CD4-positive, alpha-beta T cell treated with Interleukin-12 subunit alpha and Interleukin-12 subunit beta, for 1 hour (primary cell): ENCODE results near the gene KCNJ6.
A peak's percentile ranks its signal among the peaks of the same experiment; 100 is the strongest.
"Not testable (repeated sequence)": the region's sequence is repeated elsewhere in the genome, so short reads cannot be mapped to it uniquely, and the experiment has no call there.

Source experiments
- DNase-seq: peaks from one replicate; pipeline ENCODE4 v3.0.0-alpha.2; 2020

The KCNJ6 gene

GRCh38 chr21:37765221-37765900 is 150.9 kb downstream of the KCNJ6 start:
- no peak for DNase-seq

- no peak for DNase-seq
Measured at GRCh38 chr21:37764691-37765090, 151.6 kb downstream of the KCNJ6 start.

DNA sequence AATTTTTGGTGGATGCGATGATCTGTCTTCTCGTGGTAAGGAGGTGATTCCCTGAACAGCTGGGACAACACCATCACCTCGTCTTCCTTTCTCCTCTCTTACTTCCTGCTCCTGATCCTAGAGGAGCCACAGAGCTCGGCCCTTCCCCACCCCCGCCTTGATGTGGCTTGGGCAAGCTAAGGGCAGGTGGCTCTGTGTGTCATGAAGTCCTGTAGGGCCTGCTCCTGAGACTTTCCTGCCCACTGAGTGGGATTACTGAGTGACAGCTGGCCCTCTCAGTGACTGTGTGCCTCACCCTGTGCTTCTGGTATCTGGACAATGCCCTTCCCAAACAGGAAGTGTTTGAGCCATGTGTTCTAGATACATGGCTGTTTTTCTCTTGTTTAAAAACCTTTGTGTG is 153.0 kb downstream of the KCNJ6 start:
- no peak for DNase-seq

GRCh38 chr21:37762606-37763005 is 153.7 kb downstream of the KCNJ6 start:
- DNase-seq = no peak

- not testable (repeated sequence) for DNase-seq
Measured at GRCh38 chr21:37761406-37761805, 154.9 kb downstream of the KCNJ6 start.

- no peak for DNase-seq
Measured at GRCh38 chr21:37759777-37760176, 156.5 kb downstream of the KCNJ6 start.

DNA sequence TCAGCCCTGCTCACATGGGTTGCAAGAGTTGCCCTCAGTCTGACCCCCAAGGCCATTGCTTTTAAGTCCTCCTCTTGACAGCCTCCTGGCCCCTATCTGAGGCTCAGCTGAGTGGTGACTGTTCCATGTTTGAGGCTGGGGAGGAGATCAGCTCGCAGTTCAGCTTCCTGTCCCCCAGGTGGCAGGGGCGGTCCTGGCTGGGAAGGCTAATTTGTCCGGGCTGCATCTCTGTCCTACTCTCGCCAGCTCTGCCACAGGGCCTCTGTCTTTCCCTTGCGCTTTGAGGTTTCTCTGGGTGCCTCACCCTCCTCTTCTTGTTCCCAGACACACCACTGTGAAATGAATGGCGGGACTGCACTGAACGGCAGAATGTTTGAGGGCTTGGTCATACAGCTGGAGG is 157.3 kb downstream of the KCNJ6 start:
- peak; percentile 3 for DNase-seq

GRCh38 chr21:37757606-37758376 is 158.5 kb downstream of the KCNJ6 start:
- DNase-seq = no peak

DNA sequence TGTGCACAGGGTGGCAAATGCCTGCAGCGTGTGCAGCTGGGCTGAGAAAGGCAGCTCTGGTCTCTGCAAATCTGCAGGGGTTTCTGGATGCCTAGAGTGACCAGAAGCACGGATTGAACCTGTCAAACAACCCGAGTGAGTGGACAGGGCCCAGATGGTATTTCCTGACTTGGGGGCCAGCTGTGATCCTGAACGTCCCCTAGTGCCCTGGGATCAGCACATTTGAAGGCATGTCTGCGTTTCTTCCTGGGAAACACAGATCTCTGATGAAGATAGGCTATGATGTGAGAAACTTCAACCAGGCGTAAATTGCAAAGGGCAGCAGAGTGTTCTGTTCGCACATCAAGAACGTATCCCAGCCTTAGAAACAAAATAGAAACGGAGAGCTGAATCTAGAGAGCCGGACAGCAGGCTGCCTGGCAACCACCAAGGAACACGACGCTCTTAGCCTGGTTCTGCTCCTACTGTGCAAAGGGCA is 163.1 kb downstream of the KCNJ6 start:
- no peak for DNase-seq

DNA sequence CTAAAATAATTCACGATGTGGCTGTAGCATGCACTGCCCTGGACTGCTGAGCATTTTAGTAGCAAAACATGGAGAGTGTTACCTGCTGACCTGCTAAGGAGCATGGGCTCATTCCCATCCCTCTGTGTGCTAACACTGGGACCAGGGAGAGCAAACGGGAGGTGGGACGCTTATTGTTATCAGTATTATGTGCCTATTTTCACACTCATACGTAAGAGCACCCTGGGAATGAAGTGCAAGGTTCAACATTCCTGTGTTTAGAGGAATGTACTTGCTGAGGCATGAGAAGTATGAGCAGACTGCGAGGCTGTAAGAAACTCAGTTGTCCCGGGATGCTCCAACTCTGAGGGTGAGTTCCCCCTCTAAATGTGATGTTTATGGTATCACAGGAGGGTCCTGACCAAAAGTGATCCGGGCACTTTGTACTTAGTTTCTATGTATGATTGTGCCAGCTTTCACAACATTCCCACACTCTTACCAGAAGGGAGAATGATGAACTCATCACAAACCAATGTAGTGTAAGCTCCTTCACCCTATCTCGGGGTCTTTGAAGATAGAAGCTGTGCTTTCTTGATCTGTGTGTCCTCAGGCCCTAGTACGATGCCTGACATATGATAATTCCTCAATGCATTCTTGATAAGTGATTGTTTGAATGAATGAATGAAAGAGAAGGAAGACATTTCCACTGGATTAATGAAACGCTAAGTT is 164.8 kb downstream of the KCNJ6 start:
- DNase-seq = no peak

DNA sequence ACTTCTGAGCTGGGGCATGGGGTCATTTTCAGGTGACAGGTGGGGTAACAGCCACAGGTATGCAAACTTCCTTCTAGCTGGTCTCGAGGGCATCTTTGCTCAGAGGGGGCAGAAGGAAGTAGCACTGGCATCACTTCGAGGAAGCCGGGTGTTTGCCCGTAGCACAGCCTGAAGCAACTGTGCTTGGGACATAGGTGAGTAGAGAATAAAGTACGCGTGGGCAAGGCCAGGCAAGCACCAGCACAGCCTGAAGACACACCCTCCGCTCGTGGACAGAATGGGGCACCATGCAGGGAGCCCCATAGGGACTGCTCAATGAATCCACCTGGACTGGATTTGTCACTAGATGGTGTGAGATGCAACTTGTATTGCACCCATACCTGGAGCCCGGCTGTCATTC is 167.1 kb downstream of the KCNJ6 start:
- DNase-seq = no peak

GRCh38 chr21:37748351-37748750 is 167.9 kb downstream of the KCNJ6 start:
- no peak for DNase-seq

GRCh38 chr21:37746849-37747248 is 169.4 kb downstream of the KCNJ6 start:
- DNase-seq = no peak

DNA sequence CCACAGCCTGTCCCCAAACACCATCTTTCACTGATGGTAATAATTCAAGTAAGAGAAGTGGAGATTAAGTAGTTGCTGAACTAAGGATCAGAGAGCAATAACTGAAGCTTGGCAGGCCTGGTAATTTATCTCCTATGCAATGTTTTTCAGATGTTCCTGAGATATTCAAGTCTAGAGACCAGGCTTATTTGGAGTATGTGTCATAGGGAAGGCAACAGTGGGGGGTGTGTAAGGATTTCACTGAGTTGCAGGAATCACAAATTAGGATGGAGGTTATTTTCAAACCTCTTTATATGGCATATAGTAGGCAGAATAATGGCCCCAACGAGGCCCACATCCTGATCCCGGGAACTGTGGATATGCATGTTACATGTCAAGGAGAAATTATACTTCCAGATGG is 171.7 kb downstream of the KCNJ6 start:
- no peak for DNase-seq

- no peak for DNase-seq
Measured at GRCh38 chr21:37742532-37742931, 173.7 kb downstream of the KCNJ6 start.

- DNase-seq = no peak
Measured at GRCh38 chr21:37742115-37742514, 174.1 kb downstream of the KCNJ6 start.

DNA sequence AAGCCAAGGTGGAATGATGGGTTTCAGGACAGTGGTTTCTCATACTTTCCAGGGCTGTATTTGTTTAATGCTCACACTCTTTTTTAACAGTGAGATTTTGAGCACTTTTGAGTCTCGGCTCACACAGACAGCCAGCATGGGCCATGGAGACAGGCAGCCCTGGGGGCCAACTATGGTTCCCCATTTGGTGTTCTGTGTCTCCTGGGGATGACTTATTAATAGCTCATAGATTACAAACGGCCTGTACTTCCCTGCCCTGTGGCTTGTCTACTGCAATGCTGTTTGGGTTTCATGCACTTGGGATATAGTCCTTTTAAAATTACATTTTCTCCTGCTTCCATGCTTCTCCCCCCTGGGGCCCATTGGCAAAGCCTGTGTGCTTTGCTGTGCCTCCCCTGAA is 178.3 kb downstream of the KCNJ6 start:
- no peak for DNase-seq

DNA sequence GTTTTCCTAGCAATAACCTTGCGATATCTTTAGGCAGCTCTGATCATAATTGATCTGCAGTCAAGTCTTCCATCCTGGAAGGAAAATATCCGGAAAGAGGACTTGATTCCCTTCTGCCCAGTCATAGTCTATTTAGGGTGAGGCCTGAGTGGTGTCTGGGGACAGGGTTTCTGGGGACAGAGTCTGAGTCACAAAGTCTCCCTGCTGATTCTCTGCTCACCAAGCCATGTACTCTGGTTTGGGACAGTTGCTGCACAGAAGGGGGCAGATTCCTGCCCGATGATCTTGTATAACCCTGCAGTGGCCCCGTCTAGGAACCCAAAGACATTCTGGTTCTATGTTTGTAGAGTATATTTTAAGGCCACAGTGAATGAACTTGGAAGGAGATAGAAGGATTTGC is 178.8 kb downstream of the KCNJ6 start:
- DNase-seq = no peak

- no peak for DNase-seq
Measured at GRCh38 chr21:37734846-37735245, 181.4 kb downstream of the KCNJ6 start.

- DNase-seq = no peak
Measured at GRCh38 chr21:37732927-37733326, 183.3 kb downstream of the KCNJ6 start.

GRCh38 chr21:37724201-37724600 is 192.1 kb downstream of the KCNJ6 start:
- no peak for DNase-seq

- no peak for DNase-seq
Measured at GRCh38 chr21:37717534-37717933, 198.7 kb downstream of the KCNJ6 start.

DNA sequence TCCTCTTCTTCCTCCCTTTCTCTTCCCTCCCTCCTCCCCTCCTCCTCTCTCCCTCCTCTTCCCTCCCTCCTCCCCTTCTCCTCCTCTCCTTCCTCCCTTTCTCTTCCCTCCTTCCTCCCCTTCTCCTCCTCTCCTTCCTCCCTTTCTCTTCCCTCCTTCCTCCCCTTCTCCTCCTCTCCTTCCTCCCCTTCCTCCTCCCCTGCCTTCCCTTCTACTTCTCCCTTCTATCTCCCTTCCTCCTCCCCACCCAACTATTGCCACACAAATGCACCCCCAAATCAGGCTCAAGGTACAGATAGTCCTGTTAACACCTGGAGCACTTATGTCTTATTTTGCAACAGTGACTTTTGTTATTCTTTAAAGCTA is 203.7 kb downstream of the KCNJ6 start:
- DNase-seq = not testable (repeated sequence)
